NCI-H69 (cell line): ENCODE measurements around the gene HOXA11.
A peak's percentile ranks its signal among the peaks of the same experiment; 100 is the strongest.

Experiments used
- DNase-seq: peaks from one replicate; lab custom pipeline; 2025; lab: John Stamatoyannopoulos, UW

HOXA11 gene

GRCh38 chr7:27192546-27193334 is 7.7 kb upstream of the HOXA11 start:
- peak; percentile 40 for DNase-seq

- no peak for DNase-seq
These were observed 7.0 kb upstream of the HOXA11 start for GRCh38 chr7:27191833-27192545.

GRCh38 chr7:27191161-27191731 is 6.2 kb upstream of the HOXA11 start:
- DNase-seq, result no peak

- DNase-seq, result peak; percentile 78
These were observed 5.1 kb upstream of the HOXA11 start for GRCh38 chr7:27189997-27190748.

GRCh38 chr7:27189295-27189996 is 4.4 kb upstream of the HOXA11 start:
- no peak for DNase-seq

GRCh38 chr7:27188386-27189294 is 3.6 kb upstream of the HOXA11 start:
- no peak for DNase-seq

GRCh38 chr7:27187475-27188385 is 2.7 kb upstream of the HOXA11 start:
- peak; percentile 57 for DNase-seq

- peak; percentile 52 for DNase-seq
These were observed 1.8 kb upstream of the HOXA11 start for GRCh38 chr7:27186668-27187474.

GRCh38 chr7:27185854-27186667 is 1.0 kb upstream of the HOXA11 start:
- DNase-seq, result peak; percentile 70

GRCh38 chr7:27184337-27185012 is 557 bp downstream of the HOXA11 start:
- DNase-seq, result peak; percentile 84

GRCh38 chr7:27183682-27184336 is 1.2 kb downstream of the HOXA11 start:
- peak; percentile 74 for DNase-seq

GRCh38 chr7:27182861-27183681 is 2.0 kb downstream of the HOXA11 start:
- DNase-seq, result peak; percentile 90

- DNase-seq, result peak; percentile 64
These were observed 2.7 kb downstream of the HOXA11 start for GRCh38 chr7:27182285-27182841.

- DNase-seq, result no peak
These were observed 3.2 kb downstream of the HOXA11 start for GRCh38 chr7:27181795-27182275.
